Lower lobe of right lung (tissue), 2 donors: ENCODE data around the gene SRRM2. TPM values are rescaled to one million over a fixed set of nuclear protein-coding genes. Genes with fewer than 3 reads are reported as not detected.

Experiments used
- ATAC-seq, 2 donors: fragments of 200-7000 bp; cut with Tn5 transposase; one replicate each; pipeline ENCODE4 v1.9.1; 2020 to 2022; ENCODE audit warnings: mild to moderate bottlenecking in 2 of 2, moderate library complexity in 2 of 2
- DNase-seq: peaks from one replicate; pipeline ENCODE4 v3.0.0-alpha.2; 2020
- H3K27ac ChIP-seq: fragments of 200-600 bp; one replicate; pipeline ENCODE4 v1.8.0; 2022
- H3K27me3 ChIP-seq: fragments of 200-600 bp; one replicate; pipeline ENCODE4 v1.8.0; 2022; ENCODE audit warnings: low read depth
- H3K36me3 ChIP-seq: fragments of 200-600 bp; one replicate; pipeline ENCODE4 v1.8.0; 2022; ENCODE audit warnings: mild to moderate bottlenecking
- H3K4me1 ChIP-seq: fragments of 200-600 bp; one replicate; pipeline ENCODE4 v1.8.0; 2022
- H3K4me3 ChIP-seq: fragments of 200-600 bp; one replicate; pipeline ENCODE4 v1.8.0; 2022; ENCODE audit warnings: mild to moderate bottlenecking
- H3K9me3 ChIP-seq: fragments of 200-600 bp; one replicate; pipeline ENCODE4 v1.8.0; 2022
- CTCF ChIP-seq: fragments of 200-600 bp; IDR thresholded peaks from one replicate; pipeline ENCODE4 v1.8.0; 2022; ENCODE audit warnings: antibody characterized with exemption, mild to moderate bottlenecking
- intact Hi-C: fragments of 100-400 bp; cut with DNase I; formaldehyde crosslinking; loops from one replicate; pipeline ENCODE4 v1.11.0; 2022
- total RNA-seq: library from RNA; stranded (reverse); fragmentation: NEBNext Ultra II Directional; extraction: Animal tissue kit (Norgen Biotek cat#: 25700); gene quantifications from one replicate; pipeline ENCODE4 v1.2.1, GENCODE V29; 2021
- donor health status: DM: no; HTN: yes; CAD: no; lungs with severe emphysema.

SRRM2 gene
- total RNA-seq, 1 donor from 2014 or later: 659 TPM

GRCh38 chr16:2806286-2806685 is 53.8 kb downstream of the SRRM2 start:
- DNase-seq: peak; percentile 1
- intact Hi-C loops: no loop called here
- peaks cover 5% of the 10 kb centered on the region for H3K27me3 ChIP-seq

DNA sequence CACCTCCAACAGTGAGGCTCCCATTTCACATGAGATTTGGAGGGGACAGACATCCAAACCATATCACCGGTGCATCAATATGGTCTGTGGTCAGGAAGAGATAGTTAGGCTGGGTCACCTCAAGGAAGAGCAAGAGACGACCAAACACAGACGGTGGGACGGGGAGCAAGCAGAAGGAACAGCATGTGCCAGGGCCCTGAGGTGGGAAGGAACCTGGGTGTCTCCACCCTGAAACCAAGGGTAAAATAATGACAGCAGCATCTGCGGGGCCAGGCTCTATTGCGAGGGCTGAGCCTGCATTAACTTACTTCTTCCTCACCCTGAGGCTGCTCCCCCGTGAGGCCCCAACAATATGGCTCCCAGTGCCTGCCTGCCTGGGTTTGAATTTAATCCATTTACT is 55.7 kb downstream of the SRRM2 start:
- peaks cover 14% of the 10 kb centered on the region for H3K27me3 ChIP-seq
- DNase-seq: peak; percentile 19
- intact Hi-C loops: no loop called here
- H3K4me3 ChIP-seq: no peak overlapping the region
- ATAC-seq: no peak
- peaks cover 11% of the 10 kb centered on the region for H3K9me3 ChIP-seq
- no peak overlapping the region for H3K27ac ChIP-seq
- H3K36me3 ChIP-seq: no peaks in the 10 kb centered on the region
- TF ChIP-seq CTCF: no peak
- no peaks in the 10 kb centered on the region for H3K4me1 ChIP-seq

More at GRCh38 chr16:2806286-2806685, 53.8 kb downstream of the SRRM2 start:
- TF ChIP-seq CTCF: no peak
- Histone ChIP-seq H3K9me3 (peaks cover 11% of the 10 kb centered on the region), H3K36me3 (no peaks in the 10 kb centered on the region), H3K4me3 (no peak overlapping the region), H3K4me1 (no peaks in the 10 kb centered on the region), H3K27ac (no peak overlapping the region)
- ATAC-seq: no peak

DNA sequence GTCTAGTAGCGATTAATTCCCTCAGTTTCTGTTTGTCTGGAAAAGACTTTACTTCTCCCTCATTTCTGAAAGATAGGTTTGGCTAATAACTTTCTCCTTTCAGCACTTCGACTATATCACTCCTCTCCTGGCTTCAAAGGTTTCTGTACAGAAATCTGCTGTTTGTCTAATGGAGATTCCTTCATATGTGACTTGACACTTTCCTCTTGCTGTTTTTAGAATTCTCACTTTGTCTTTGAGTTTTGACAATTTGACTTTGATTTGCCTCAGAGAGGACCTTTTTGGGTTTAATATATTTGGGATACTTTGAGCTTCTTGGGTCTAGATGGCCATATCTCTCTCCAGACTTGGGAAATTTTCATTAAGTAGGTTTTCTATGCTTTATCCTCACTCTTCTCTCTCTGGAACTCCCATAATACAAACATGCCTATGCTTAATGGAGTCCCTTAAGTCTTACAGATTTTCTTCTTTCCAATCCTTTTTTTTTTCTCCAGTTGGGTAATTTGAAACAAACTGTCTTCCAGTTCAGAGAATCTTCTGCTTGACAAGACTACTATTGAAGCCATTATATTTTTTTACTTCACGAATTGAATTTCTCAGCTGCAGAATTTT is 56.8 kb downstream of the SRRM2 start:
- no peaks in the 10 kb centered on the region for H3K36me3 ChIP-seq
- intact Hi-C loops: no loop called here

GRCh38 chr16:2810651-2811050 is 58.2 kb downstream of the SRRM2 start:
- DNase-seq (peak; percentile 11), ATAC-seq (no peak)
- TF ChIP-seq CTCF: no peak
- H3K27me3 ChIP-seq: peaks cover 20% of the 10 kb centered on the region
- H3K36me3 ChIP-seq: no peaks in the 10 kb centered on the region
- no peaks in the 10 kb centered on the region for H3K4me1 ChIP-seq
- no peak overlapping the region for H3K4me3 ChIP-seq
- intact Hi-C loops: no loop called here
- no peak overlapping the region for H3K27ac ChIP-seq
- H3K9me3 ChIP-seq: no peaks in the 10 kb centered on the region

More for the DNA sequence above, 56.8 kb downstream of the SRRM2 start:
- no peak overlapping the region for H3K27ac ChIP-seq
- H3K4me1 ChIP-seq: no peaks in the 10 kb centered on the region
- peaks cover 2% of the 10 kb centered on the region for H3K9me3 ChIP-seq
- DNase-seq: no peak
- peaks cover 20% of the 10 kb centered on the region for H3K27me3 ChIP-seq
- no peak for TF ChIP-seq CTCF
- H3K4me3 ChIP-seq: no peak overlapping the region
- no peak for ATAC-seq

GRCh38 chr16:2811703-2812471 is 59.4 kb downstream of the SRRM2 start:
- DNase-seq: peak; percentile 32
- no peak for ATAC-seq
- no peak overlapping the region for H3K27ac ChIP-seq
- H3K36me3 ChIP-seq: no peaks in the 10 kb centered on the region
- H3K27me3 ChIP-seq: peaks cover 22% of the 10 kb centered on the region
- intact Hi-C loops: no loop called here
- H3K9me3 ChIP-seq: no peaks in the 10 kb centered on the region
- no peaks in the 10 kb centered on the region for H3K4me1 ChIP-seq
- H3K4me3 ChIP-seq: no peak overlapping the region
- no peak for TF ChIP-seq CTCF
